Measurements from ENCODE around the gene AKTIP. TPM values are rescaled to one million over a fixed set of nuclear protein-coding genes. Genes with fewer than 3 reads are reported as not detected.

Gene AKTIP
- total and polyA plus RNA-seq, 2 of the 4 experiments (the other 2 are of a cell fraction): 17.7 to 19.9 TPM

DNA sequence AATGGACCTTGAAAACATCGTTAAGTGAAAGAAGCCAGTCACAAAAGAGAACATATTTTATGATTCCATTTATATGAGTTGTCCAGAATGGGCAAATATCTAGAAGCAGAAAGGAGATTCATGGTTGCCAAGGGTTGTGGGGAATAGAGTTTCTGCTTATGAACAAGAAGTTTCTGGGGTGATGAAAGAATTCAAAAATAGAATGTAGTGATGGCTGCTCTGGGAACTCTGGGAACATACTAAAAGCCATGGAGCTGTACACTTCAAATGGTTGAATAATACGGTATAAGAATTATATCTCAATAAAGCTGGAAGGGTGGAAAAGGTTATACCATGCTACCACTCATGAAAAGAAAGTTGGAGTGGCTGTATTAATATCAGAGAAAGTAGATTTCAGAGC, 18.5 kb downstream of the AKTIP start:
- H4K5ac ChIP-seq (ENCODE audit: low read depth, low read length): no peak overlapping the region
- no peak for DNase-seq
- H3K9ac ChIP-seq (ENCODE audit: low read depth, low read length): no peak overlapping the region
- H4K8ac ChIP-seq (ENCODE audit: low read depth in 2 of 2, low read length in 2 of 2): no peak overlapping the region
- peaks cover 2% of the 10 kb centered on the region; the same call in 1 of the 2 replicates for H3K4me1 ChIP-seq (ENCODE audit: control insufficient read depth, insufficient read depth, low read length)
- no peak overlapping the region for H3K4ac ChIP-seq (ENCODE audit: low read depth, low read length)
- no peak overlapping the region for H4K91ac ChIP-seq (ENCODE audit: insufficient read depth, low read depth, low read length)
- WGBS, 2 experiments (ENCODE audit: extremely low coverage in 2 of 2, insufficient read length in 1 of 2): no CpG with 5 or more reads among the region's 2 CpGs
- H2BK15ac ChIP-seq (ENCODE audit: low read depth, low read length): no peak overlapping the region
- ChIA-PET POLR2A (ENCODE audit: unreplicated experiment) (no interaction called here), CTCF (no interaction called here)
- H2AK9ac ChIP-seq (replicated peaks; ENCODE audit: low read depth, low read length, poor library complexity): no peak overlapping the region
- dilution Hi-C loops (cut with HindIII; ENCODE audit: low sequenced_read_pairs, unreplicated experiment) (no loop called here), in situ Hi-C loops (cut with MboI; ENCODE audit: low sequenced_read_pairs) (no loop called here), intact Hi-C loops (cut with micrococcal nuclease) (no loop called here)
- no peak overlapping the region for H2AK5ac ChIP-seq (ENCODE audit: low read depth, low read length)
- peaks cover 18% of the 10 kb centered on the region for H3K36me3 ChIP-seq (ENCODE audit: control insufficient read depth, insufficient read depth, low read length)
- no peak overlapping the region for H3K23ac ChIP-seq (ENCODE audit: low read depth, low read length)
- no peak overlapping the region for H3K4me2 ChIP-seq (ENCODE audit: low read depth, low read length)
- H3K56ac ChIP-seq (ENCODE audit: extremely low read depth, insufficient read depth, low read length): no peak overlapping the region
- no peak overlapping the region for H3K27ac ChIP-seq (ENCODE audit: insufficient read depth, low read length)
- H2BK20ac ChIP-seq (ENCODE audit: low read depth, low read length): no peak overlapping the region
- H2BK5ac ChIP-seq (ENCODE audit: low read depth, low read length, poor library complexity, severe bottlenecking): no peak overlapping the region
- H3K9me1 ChIP-seq (ENCODE audit: insufficient read depth, low read length): no peaks in the 10 kb centered on the region
- H3K9me3 ChIP-seq (ENCODE audit: control insufficient read depth, insufficient read depth, low read length): no peaks in the 10 kb centered on the region
- no peak overlapping the region for H2BK120ac ChIP-seq (ENCODE audit: low read depth, low read length)
- no peaks in the 10 kb centered on the region for H4K20me1 ChIP-seq (ENCODE audit: insufficient read depth, low read length)
- no peaks in the 10 kb centered on the region for H3K79me1 ChIP-seq (ENCODE audit: low read depth in 1 of 2, low read length in 2 of 2)
- no peak for TF ChIP-seq FOS (IDR thresholded peaks at IDR 0.05; ENCODE audit: low read depth, low read length)
- no peak for TF ChIP-seq SMC3 (IDR thresholded peaks at IDR 0.05; ENCODE audit: low read depth, low read length)
- no peak for TF ChIP-seq POLR2A (IDR thresholded peaks at IDR 0.05; ENCODE audit: low read depth, low read length)
- no peak for TF ChIP-seq NFE2L2 (IDR thresholded peaks at IDR 0.05; ENCODE audit: low read depth, low read length)
- TF ChIP-seq BHLHE40 (IDR thresholded peaks at IDR 0.05; ENCODE audit: low read depth, low read length): no peak
- TF ChIP-seq, protein P1, sequence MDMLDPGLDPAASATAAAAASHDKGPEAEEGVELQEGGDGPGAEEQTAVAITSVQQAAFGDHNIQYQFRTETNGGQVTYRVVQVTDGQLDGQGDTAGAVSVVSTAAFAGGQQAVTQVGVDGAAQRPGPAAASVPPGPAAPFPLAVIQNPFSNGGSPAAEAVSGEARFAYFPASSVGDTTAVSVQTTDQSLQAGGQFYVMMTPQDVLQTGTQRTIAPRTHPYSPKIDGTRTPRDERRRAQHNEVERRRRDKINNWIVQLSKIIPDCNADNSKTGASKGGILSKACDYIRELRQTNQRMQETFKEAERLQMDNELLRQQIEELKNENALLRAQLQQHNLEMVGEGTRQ (IDR thresholded peaks at IDR 0.05; ENCODE audit: low read depth, low read length): no peak
- TF ChIP-seq, protein P2, sequence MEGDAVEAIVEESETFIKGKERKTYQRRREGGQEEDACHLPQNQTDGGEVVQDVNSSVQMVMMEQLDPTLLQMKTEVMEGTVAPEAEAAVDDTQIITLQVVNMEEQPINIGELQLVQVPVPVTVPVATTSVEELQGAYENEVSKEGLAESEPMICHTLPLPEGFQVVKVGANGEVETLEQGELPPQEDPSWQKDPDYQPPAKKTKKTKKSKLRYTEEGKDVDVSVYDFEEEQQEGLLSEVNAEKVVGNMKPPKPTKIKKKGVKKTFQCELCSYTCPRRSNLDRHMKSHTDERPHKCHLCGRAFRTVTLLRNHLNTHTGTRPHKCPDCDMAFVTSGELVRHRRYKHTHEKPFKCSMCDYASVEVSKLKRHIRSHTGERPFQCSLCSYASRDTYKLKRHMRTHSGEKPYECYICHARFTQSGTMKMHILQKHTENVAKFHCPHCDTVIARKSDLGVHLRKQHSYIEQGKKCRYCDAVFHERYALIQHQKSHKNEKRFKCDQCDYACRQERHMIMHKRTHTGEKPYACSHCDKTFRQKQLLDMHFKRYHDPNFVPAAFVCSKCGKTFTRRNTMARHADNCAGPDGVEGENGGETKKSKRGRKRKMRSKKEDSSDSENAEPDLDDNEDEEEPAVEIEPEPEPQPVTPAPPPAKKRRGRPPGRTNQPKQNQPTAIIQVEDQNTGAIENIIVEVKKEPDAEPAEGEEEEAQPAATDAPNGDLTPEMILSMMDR (conservative IDR thresholded peaks at IDR 0.05; ENCODE audit: low read depth, low read length): no peak
- TF ChIP-seq MAZ (IDR thresholded peaks at IDR 0.05; ENCODE audit: borderline replicate concordance, low read depth, low read length): no peak
- TF ChIP-seq RCOR1 (IDR thresholded peaks at IDR 0.05; ENCODE audit: insufficient replicate concordance, low read length): no peak
- no peak for TF ChIP-seq CEBPB (IDR thresholded peaks at IDR 0.05; ENCODE audit: low read depth, low read length)
- no peak for TF ChIP-seq RAD21 (IDR thresholded peaks at IDR 0.05; ENCODE audit: low read length)
- no peak for TF ChIP-seq CHD1 (IDR thresholded peaks at IDR 0.05; ENCODE audit: low read depth, low read length)
- TF ChIP-seq RFX5 (IDR thresholded peaks at IDR 0.05; ENCODE audit: low read depth, low read length): no peak
- TF ChIP-seq, protein P3, sequence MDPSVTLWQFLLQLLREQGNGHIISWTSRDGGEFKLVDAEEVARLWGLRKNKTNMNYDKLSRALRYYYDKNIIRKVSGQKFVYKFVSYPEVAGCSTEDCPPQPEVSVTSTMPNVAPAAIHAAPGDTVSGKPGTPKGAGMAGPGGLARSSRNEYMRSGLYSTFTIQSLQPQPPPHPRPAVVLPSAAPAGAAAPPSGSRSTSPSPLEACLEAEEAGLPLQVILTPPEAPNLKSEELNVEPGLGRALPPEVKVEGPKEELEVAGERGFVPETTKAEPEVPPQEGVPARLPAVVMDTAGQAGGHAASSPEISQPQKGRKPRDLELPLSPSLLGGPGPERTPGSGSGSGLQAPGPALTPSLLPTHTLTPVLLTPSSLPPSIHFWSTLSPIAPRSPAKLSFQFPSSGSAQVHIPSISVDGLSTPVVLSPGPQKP (IDR thresholded peaks at IDR 0.05; ENCODE audit: borderline replicate concordance, low read depth, low read length): no peak
- TF ChIP-seq MAFK (IDR thresholded peaks at IDR 0.05; ENCODE audit: low read depth, low read length): no peak
- TF ChIP-seq MXI1 (IDR thresholded peaks at IDR 0.05; ENCODE audit: borderline replicate concordance, low read depth, low read length): no peak
- no peak overlapping the region for H3K4me3 ChIP-seq (ENCODE audit: insufficient read depth, low read depth, low read length)
- H3K18ac ChIP-seq (ENCODE audit: low read depth, low read length): no peak overlapping the region
- no peak for ATAC-seq (ENCODE audit: low read depth)
- no peaks in the 10 kb centered on the region for H3K27me3 ChIP-seq (ENCODE audit: control insufficient read depth, insufficient read depth, low read length)
- H3K14ac ChIP-seq (replicated peaks; ENCODE audit: low read depth, low read length): no peak overlapping the region
- no TSS peak for BruUV-seq (replicated peaks)
- no peak overlapping the region for H2AFZ ChIP-seq (replicated peaks; ENCODE audit: low read length, poor library complexity)
